Mononuclear cell (primary cell): ENCODE results near the gene SPATA31E1. TPM values are rescaled to one million over a fixed set of nuclear protein-coding genes. Genes with fewer than 3 reads are reported as not detected.
"Not testable (repeated sequence)": the region's sequence is repeated elsewhere in the genome, so short reads cannot be mapped to it uniquely, and the experiment has no call there.

Experiments used
- H3K27me3 ChIP-seq: 2 replicates; pipeline ENCODE4 v1.6.0; 2011; ENCODE audit warnings: low read length, control low read depth; ENCODE audit not compliant: insufficient read depth
- H3K4me1 ChIP-seq: 2 replicates; pipeline ENCODE4 v1.5.1; 2011; ENCODE audit warnings: mild to moderate bottlenecking, low read length, control low read depth; ENCODE audit not compliant: insufficient read depth
- H3K4me3 ChIP-seq: 2 replicates; pipeline ENCODE4 v1.5.1; 2011; ENCODE audit warnings: mild to moderate bottlenecking, low read length, moderate library complexity
- H3K9me3 ChIP-seq: 2 replicates; pipeline ENCODE4 v1.5.1; 2011; ENCODE audit warnings: low read depth, mild to moderate bottlenecking, control low read depth, low read length
- total RNA-seq: library from RNA; depleted of rRNA; stranded (reverse); fragments of >200 nt; gene quantifications from one replicate; pipeline ENCODE4 v1.2.3, GENCODE V29; 2012

SPATA31E1 gene
- not detected for total RNA-seq

DNA sequence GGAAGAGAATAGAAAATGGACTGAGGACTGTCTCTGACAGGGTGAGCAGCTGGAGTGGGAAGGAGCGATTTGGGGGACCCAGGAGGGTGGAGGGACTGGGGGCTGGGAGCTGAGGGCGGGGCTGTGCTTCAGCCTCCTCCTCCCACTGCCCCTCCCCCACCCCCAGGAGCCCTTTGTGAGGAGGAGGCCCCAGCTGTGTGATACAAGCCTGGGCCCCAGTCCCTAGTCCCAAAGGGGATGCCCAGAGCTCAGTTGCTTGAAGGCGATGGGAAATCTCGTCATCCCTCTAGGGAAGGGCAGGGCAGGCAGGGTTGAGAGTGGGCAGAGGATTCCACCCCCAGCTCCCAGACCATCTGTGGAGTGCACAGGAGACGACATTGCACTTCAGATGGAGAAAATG lies at the start of gene SPATA31E1:
Gene SPATA31E1, plus strand, starts transcription at position 251 of the 400 bp plus-strand sequence. Its CDS starts 15 bp downstream, at position 266.
- H3K4me3 ChIP-seq, result no peak within 1 kb of the TSS
- no peaks in the 10 kb centered on the region for H3K9me3 ChIP-seq
- no peaks in the 10 kb centered on the region for H3K27me3 ChIP-seq
- H3K4me1 ChIP-seq, result no peaks in the 10 kb centered on the region

DNA sequence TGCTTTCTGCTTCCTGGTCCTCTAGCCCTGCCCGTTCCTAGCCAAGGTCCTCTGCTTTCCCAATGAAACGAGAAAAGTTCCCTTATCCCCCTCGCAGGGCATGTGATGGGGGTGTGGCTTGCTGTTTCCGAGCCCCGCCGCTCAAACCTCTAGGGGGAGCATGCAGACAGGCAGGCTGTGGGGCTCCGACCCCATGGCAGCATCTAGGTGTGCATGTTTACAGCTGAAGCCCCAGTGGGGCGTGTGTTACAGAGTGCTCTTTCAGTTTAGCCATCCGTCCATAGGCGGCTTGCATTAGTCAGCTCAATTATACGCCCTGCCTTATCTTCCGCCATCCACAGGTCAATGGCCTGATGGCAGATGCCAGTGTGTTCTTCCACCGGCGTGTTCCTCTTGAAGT lies 48.3 kb upstream of the SPATA31E1 start:
- Histone ChIP-seq H3K27me3 (peaks cover 38% of the 10 kb centered on the region), H3K4me1 (no peaks in the 10 kb centered on the region)

DNA sequence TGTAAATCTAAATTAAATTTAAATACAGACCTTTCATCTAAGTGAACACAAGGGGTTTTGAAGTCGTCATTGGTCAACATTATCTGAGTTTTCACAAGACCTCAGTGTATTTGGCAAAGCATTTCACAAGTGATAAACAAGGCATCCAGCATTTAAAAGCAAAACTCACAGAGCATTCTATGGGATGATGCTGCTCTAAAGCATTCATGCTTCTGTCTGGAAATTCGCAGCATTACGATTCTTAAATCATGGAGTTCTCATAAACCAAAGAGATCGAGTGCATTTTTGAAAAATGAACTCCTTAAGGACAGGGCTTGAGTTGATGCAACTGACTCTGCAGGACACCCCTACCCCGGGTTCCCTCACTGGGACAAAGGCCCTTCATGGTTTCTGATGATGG lies 46.1 kb upstream of the SPATA31E1 start:
- Histone ChIP-seq H3K4me1 (peaks cover 5% of the 10 kb centered on the region), H3K27me3 (peaks cover 38% of the 10 kb centered on the region), H3K9me3 (no peaks in the 10 kb centered on the region), H3K4me3 (no peak overlapping the region)

More for the DNA sequence above, 48.3 kb upstream of the SPATA31E1 start:
- no peaks in the 10 kb centered on the region for H3K9me3 ChIP-seq
- no peak overlapping the region for H3K4me3 ChIP-seq

DNA sequence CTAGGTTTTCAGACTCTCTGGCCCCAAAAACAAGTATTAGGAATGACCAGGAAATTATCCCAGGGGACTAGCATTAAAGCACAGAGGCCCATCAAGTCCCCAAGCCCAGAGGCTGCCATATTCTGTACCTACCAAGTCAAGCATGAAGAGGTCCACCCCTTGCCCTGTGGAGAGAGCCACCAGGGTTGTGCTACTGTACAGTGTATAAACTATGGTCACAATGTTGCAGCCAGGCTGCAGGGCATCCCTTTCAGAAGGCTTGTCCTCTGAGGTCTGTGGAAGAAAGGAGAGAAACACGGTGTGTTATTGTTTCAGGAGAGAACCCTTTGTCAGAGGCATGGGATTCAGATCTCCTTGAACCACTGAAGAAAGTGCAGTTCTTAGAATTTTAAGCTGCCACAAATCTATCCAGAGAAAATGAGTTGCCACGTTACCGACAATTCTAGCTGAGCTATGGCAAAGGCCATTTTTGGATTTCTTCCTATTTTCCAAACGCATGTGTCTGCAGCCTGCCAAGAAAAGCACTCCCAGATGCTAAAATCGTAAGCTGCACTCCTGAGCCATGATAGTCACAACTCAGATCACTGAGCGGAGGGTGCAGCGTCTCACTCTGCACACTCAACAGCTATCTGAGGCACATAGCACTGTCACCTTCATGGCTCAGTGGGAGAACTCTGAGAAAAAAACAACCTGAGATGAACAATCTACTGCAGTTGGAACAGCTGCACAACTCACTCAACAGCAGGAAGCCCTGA lies 45.5 kb upstream of the SPATA31E1 start:
- H3K4me1 ChIP-seq, result peaks cover 5% of the 10 kb centered on the region
- no peak overlapping the region for H3K4me3 ChIP-seq
- peaks cover 41% of the 10 kb centered on the region for H3K27me3 ChIP-seq
- no peaks in the 10 kb centered on the region for H3K9me3 ChIP-seq

DNA sequence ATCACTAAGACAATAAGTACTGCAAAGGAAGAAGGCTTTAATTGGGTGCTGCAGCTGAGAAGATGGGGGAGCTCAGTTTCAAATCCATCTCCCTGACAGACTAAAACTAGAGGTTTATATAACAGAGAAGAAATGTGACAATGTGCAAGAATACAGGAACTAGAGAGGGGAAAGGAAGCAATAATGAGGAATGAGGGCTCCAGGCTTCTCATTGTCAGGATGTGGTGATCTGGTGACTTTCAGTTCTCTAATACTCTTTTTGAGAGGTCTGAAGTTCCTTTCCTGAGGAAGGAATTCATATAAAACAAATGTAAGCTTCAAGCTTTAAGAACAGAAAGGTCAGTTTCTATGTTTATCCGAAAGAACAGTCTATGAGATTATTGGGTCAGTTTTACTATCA lies 42.5 kb upstream of the SPATA31E1 start:
- Histone ChIP-seq H3K4me1 (peaks cover 5% of the 10 kb centered on the region), H3K4me3 (no peak overlapping the region), H3K9me3 (no peaks in the 10 kb centered on the region), H3K27me3 (peaks cover 46% of the 10 kb centered on the region)

DNA sequence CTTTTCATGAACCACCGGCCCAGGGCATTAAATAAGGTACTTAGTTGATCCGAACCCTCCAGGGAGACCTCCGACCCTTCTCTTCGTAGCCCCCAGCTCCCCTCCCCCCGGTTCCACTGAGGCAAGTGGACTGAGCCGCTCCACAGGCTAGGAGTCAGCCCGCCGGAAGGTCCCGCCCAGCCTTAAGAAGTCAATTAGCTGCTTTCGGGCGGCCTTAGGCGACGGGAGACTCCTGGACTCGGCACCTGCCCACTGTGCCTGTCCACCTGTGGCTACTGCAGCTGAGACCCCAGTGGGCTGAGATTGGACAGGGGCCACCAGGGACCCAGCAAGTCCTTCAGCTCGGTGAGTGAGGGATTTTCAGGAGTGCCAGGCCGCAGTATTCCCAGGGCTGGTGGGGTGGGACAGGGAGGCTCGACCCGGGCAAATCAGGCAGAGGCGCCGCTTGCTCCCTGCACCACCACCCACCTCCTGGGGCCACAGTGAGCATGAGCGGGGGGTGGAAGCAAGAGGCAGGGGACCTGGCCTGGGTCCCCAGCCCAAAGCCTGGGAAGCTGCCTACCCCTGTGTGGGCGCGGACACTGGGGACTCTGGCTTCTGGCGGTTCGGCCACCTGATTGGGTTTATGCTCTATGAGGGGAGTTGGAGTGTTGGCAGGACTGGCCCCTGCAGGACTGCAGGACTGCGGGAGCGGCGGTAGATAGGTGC lies 39.6 kb upstream of the SPATA31E1 start:
- Histone ChIP-seq H3K4me3 (no peak overlapping the region), H3K4me1 (peaks cover 5% of the 10 kb centered on the region), H3K27me3 (peaks cover 29% of the 10 kb centered on the region), H3K9me3 (no peaks in the 10 kb centered on the region)

DNA sequence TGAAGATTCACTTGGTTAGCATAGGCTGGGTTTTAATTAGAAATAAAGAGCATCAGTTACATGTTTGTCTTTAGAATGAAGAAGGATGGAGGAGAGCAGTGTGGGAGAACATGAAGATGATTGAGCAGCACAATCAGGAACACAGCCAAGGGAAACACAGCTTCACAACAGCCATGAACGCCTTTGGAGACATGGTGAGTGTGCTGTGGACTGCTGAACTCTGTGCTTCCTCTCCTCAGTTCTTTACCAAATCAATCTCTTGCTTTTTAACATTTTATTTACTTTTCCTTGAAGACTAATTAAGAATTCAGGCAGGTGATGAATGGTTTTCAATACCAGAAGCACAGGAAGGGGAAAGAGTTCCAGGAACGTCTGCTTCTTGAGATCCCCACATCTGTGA lies 38.2 kb upstream of the SPATA31E1 start:
- Histone ChIP-seq H3K4me1 (peaks cover 5% of the 10 kb centered on the region), H3K9me3 (no peaks in the 10 kb centered on the region), H3K4me3 (no peak overlapping the region), H3K27me3 (peaks cover 22% of the 10 kb centered on the region)

DNA sequence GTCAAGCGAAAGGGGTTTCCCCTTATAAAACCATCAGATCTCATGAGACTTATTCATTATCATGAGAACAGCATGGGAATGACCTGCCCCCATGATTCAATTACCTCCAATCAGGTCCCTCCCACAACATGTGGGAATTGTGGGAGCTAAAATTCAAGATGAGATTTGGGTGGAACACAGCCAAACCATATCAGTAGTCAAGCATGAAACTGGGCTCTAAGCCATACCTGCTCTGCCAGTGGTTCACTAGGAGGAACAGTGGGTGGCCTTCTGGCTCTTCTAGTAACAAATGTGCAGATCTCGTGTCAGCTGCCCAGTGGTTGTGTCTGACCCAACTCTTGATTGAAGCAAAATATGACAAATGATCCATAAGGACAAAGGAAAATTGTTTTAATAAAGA lies 34.9 kb upstream of the SPATA31E1 start:
- not testable (repeated sequence) for H3K4me3 ChIP-seq, H3K4me1 ChIP-seq, H3K9me3 ChIP-seq
- H3K27me3 ChIP-seq, result peaks cover 17% of the 10 kb centered on the region

DNA sequence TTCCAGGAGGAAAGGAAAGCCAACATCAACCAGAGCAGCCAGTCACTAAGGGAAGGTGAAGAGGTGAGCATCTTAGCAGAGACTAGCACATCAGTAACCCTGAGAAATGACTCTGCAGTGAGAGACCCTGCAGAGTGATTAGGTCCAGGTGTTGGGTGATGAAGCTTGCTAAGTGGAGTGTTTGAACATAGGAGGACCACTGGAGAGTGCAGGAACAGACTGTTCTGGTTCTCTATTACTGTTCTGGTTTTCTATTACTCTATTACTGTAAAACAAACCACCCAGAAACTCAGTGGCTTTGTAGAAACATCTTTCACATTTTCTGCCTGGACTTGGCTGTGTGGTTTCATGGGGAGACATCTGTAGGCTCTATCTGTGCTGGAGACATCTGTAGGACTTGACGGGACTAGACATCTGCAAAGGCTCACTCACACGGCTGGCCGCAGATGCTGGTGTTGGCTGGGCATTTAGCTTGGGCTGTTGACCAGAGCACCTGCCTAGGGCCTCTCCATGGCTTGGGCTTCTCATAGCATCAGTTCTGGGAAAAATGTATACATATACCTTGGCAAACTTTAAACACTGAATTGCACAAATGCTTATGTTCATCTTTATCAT lies 33.4 kb upstream of the SPATA31E1 start:
- H3K4me3 ChIP-seq, result no peak overlapping the region

DNA sequence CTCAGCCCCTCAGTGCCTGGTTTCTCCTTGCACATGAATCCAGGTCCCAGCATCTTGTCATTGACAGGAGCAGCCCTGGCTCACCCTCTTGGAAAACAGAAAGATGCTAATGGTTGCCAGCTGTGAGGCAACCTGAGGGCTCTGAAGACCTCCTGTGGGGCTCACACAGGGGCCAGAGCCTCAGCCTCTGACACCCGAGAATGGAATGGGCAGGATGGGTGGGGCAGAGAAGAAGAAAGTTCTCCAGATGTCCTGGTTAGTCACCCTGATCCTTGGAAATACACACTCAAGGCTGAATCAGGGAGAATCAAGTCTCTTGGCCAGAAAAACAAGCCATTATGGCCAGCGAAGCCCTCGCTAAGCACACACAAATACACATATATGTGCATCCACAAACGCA lies 32.3 kb upstream of the SPATA31E1 start:
- Histone ChIP-seq H3K4me1 (no peaks in the 10 kb centered on the region), H3K9me3 (no peaks in the 10 kb centered on the region), H3K4me3 (no peak overlapping the region), H3K27me3 (peaks cover 9% of the 10 kb centered on the region)

More for the DNA sequence above, 33.4 kb upstream of the SPATA31E1 start:
- Histone ChIP-seq H3K27me3 (peaks cover 15% of the 10 kb centered on the region), H3K4me1 (no peaks in the 10 kb centered on the region), H3K9me3 (no peaks in the 10 kb centered on the region)

DNA sequence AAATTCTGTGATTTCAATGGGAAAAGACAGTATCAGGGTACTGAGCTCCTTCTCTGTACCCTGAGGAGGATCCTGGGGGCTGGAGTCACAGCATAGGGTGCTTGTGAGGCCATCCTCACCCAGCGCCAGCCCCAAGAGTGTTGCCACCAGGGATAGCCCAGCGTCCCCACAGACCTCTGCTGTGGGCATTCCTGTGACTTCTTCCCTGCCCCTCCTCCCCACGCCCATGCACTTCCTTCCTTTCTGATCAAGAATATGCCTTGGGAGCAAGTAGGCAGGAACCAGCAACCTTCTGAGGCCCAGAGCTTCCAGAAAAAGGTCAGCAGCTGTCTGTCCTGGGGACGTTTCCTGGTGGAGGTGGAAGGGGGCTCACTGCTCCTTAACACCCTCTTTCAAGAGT lies 31.5 kb upstream of the SPATA31E1 start:
- not testable (repeated sequence) for H3K4me1 ChIP-seq, H3K4me3 ChIP-seq, H3K27me3 ChIP-seq, H3K9me3 ChIP-seq

DNA sequence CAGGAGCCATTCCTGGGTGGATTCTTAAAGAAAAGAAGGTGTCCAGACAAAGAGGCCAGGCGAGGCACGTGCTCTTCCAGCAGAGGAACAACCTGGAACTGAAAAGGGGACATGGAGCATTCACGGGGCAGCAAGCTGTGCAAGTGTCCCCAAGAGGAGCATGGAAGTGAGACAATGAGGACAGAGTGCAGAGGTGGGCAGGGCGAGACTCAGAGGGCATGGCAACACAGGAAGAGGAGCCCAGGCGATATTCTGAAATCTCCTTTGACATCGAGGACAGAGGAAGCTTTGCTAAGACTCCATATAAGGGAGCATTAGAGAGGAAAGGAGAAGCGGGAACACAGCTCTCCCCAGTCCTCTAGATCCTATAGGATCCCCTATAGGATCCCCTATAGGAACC lies 29.4 kb upstream of the SPATA31E1 start:
- H3K4me1 ChIP-seq, result no peaks in the 10 kb centered on the region
- no peaks in the 10 kb centered on the region for H3K9me3 ChIP-seq
- H3K27me3 ChIP-seq, result no peaks in the 10 kb centered on the region
- no peak overlapping the region for H3K4me3 ChIP-seq

DNA sequence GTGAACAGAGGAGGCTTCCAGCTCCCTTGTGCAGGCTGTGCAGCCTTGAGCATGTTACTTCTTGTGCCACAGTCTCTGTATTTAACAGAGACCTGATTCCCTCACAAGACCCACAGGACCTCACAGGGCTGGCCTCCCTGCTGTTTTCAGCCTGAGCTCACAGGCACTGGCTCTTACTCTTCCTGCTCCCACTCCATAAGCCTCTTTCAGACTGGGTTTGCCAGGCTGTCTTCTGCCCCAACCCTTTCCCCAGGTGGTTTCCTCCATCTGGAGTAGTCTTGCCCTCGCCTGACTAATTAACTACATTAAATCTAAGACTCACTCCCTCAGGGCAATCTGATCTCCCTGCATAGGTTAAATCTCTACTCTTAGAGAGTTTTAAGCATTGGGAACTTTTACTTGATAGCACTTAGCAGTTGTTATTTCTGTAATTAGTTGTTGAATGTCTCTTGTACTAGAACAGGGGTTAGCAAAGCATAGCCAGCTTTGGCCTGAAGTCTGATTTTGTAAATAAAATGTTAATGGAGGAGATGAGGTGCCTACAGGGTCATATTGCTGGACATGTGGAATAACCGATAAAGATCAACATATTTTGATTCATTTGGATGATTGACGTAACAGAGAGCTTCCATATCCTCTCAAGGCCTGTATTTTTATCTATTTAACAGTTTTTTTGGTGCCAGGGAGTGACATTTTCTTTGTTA lies 28.6 kb upstream of the SPATA31E1 start:
- Histone ChIP-seq H3K27me3 (no peaks in the 10 kb centered on the region), H3K4me3 (no peak overlapping the region), H3K9me3 (no peaks in the 10 kb centered on the region)

DNA sequence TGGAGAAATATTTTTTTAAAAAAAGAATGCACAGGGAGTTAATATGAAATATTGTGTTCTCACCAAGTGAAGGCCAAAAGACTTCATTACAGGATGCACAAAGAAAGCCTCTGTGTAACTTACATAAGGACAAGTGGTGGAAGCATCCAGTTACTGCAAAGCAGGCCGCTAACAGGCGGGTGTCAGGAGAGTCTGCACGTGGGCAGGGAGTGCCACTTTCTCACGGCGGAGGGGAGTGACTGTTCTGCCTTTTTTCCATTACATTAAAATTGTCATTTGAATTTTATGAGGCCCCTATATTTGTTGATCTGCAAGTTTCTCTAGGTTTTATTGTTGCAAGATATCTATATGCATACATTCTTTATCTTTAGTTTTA lies 28.1 kb upstream of the SPATA31E1 start:
- Histone ChIP-seq H3K27me3 (no peaks in the 10 kb centered on the region), H3K4me3 (no peak overlapping the region), H3K9me3 (no peaks in the 10 kb centered on the region), H3K4me1 (no peaks in the 10 kb centered on the region)

More for the DNA sequence above, 28.6 kb upstream of the SPATA31E1 start:
- no peaks in the 10 kb centered on the region for H3K4me1 ChIP-seq

DNA sequence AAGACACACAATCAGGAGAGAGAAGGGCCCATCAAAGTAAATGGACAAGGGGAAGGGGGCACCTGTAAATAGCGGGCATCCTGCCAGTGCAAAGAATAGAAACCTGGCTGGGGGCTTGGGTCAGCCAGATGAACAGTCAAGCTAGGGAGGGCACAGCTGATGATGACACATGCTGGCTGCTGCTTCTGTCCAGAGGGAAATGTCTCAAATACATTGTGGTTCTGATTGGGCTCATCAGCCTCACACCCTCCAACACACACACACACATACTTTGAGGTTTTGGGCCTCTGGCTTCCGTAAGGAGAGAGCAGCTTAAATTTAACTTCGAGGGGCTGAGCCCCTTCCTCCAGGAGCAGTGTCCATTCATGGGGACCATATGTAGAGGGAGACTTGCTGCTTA lies 27.6 kb upstream of the SPATA31E1 start:
- Histone ChIP-seq H3K4me1 (no peaks in the 10 kb centered on the region), H3K27me3 (no peaks in the 10 kb centered on the region), H3K9me3 (no peaks in the 10 kb centered on the region)

More for the DNA sequence above, 27.6 kb upstream of the SPATA31E1 start:
- H3K4me3 ChIP-seq, result no peak overlapping the region
